ENCODE measurements around the gene TRIM17. TPM values are rescaled to one million over a fixed set of nuclear protein-coding genes. Genes with fewer than 3 reads are reported as not detected.

Gene TRIM17
- total RNA-seq, 1 experiment from 2014 or later = 0.54 TPM

DNA sequence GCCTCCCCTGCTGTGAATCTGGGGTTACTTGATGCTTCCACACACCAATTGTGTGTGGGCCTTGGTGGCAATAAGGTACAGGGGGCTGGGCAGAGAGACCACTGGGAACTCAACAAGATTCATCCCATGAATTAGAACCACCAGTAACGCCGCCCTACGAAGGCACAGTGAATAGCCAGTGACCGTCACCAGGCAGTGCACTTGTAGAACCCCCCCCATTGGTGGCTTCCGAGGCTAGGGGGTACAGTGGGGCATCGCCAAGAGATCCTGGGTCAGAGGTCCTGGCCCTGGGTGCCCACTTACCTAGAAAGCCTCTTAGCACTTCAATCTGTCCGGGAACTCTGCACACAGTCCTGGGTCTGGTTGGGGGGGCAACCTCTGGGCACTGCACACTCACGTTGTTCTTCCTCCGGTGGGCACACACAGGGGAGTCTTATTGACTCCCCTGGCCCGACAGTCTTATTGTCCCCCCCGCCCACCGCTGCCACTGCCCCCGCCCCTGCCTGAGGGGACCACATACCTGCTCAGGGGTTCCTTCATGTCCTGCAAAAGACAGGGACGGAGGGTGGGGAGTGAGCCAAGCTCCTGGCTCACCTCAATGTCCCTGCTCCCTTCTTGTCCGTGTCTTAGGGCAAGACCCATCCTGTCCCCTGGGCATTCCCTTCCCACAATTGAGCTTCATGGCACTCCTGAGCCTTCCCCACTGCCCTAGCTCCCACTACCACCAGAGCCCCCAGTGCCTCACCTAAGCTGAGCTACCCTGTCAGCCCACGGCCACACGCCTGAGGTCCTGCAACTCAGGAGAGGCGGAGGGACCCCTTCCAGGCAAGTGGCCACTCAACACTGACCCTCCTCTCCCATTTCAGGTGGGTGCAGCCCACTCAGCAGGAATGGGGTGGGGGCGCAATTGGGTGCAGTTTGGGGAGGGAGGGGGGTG lies 7.5 kb downstream of the TRIM17 start:
- no peak for DNase-seq (ENCODE audit: low spot score)
- Histone ChIP-seq H3K9me3 (ENCODE audit: low read depth, low read length, poor library complexity, severe bottlenecking) (no peaks in the 10 kb centered on the region), H3K4me1 (ENCODE audit: insufficient read depth, low read length, poor library complexity, severe bottlenecking) (peaks cover 9% of the 10 kb centered on the region), H3K36me3 (ENCODE audit: insufficient read depth, low read length, poor library complexity, severe bottlenecking) (no peaks in the 10 kb centered on the region), H3K4me3 (ENCODE audit: low read depth, low read length, poor library complexity, severe bottlenecking) (no peak overlapping the region), H3K27ac (ENCODE audit: low read depth, low read length, poor library complexity, severe bottlenecking) (no peak overlapping the region), H3K27me3 (replicated peaks; ENCODE audit: insufficient read depth, low read depth, low read length, poor library complexity) (no peaks in the 10 kb centered on the region)
- POLR2A ChIA-PET (ENCODE audit: low non-redundant PET) = interaction anchor here (0.5 kb wide), 1 partner anchor 16 kb away, joined by 3 read pairs; no protein-coding TSS in a partner anchor
- CTCF ChIA-PET = no interaction called here
- no TSS peak for BruUV-seq (replicated peaks)
- TF ChIP-seq, protein P1, sequence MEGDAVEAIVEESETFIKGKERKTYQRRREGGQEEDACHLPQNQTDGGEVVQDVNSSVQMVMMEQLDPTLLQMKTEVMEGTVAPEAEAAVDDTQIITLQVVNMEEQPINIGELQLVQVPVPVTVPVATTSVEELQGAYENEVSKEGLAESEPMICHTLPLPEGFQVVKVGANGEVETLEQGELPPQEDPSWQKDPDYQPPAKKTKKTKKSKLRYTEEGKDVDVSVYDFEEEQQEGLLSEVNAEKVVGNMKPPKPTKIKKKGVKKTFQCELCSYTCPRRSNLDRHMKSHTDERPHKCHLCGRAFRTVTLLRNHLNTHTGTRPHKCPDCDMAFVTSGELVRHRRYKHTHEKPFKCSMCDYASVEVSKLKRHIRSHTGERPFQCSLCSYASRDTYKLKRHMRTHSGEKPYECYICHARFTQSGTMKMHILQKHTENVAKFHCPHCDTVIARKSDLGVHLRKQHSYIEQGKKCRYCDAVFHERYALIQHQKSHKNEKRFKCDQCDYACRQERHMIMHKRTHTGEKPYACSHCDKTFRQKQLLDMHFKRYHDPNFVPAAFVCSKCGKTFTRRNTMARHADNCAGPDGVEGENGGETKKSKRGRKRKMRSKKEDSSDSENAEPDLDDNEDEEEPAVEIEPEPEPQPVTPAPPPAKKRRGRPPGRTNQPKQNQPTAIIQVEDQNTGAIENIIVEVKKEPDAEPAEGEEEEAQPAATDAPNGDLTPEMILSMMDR (conservative IDR thresholded peaks at IDR 0.05; ENCODE audit: low read depth, low read length) = no peak
- no peak for TF ChIP-seq EZH2 (IDR thresholded peaks at IDR 0.05; ENCODE audit: borderline replicate concordance, low read depth, low read length, poor library complexity, severe bottlenecking)
- intact Hi-C loops (cut with micrococcal nuclease; ENCODE audit: unreplicated experiment) = no loop called here

DNA sequence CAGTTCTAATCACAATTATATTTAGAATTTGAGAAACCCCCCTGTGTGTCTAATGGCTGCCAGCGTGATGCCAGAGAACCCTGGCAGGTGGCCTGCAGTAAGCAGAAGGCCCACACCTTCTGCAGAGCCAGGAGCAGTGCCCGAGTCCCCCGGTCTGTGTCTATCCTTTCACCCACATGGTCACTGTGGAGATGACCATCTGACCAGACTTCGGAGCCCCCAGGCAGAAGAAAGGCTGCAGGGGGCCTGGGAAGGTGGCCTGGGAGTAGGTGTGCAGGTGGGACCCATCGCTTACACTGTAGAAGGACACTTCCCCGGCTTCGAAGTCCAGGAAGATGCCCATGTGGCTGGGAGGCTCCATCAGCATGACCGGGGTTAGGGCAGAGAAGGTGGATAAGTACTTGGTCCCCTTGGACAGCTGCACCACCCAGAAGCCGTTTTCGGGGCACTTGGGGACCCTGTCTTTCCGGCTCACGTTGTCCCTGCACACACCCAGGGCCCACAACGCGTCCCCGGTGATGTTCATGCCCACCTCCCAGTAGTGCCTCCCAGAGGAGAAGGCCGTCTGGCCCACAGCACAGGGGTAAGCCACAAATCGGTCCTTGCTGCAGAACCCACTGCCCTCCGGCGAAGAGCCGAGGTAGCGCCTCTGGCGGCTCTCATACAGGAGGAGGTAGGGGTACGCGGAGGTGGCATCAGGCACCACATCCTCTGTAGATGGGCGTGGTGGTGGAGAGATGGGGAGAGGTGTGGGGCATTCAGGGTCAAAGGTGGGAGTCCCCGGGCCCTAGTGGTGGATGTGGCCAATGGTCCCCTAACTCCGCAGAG lies 8.4 kb downstream of the TRIM17 start:
- CTCF ChIA-PET = no interaction called here
- DNase-seq (ENCODE audit: low spot score) = no peak
- intact Hi-C loops (cut with micrococcal nuclease; ENCODE audit: unreplicated experiment) = no loop called here
- H3K27ac ChIP-seq (ENCODE audit: low read depth, low read length, poor library complexity, severe bottlenecking) = no peak overlapping the region
- H3K36me3 ChIP-seq (ENCODE audit: insufficient read depth, low read length, poor library complexity, severe bottlenecking) = peaks cover 4% of the 10 kb centered on the region
- no peaks in the 10 kb centered on the region for H3K9me3 ChIP-seq (ENCODE audit: low read depth, low read length, poor library complexity, severe bottlenecking)
- H3K4me1 ChIP-seq (ENCODE audit: insufficient read depth, low read length, poor library complexity, severe bottlenecking) = peaks cover 9% of the 10 kb centered on the region
- BruUV-seq (replicated peaks) = no TSS peak
- H3K4me3 ChIP-seq (ENCODE audit: low read depth, low read length, poor library complexity, severe bottlenecking) = peak overlapping the region; percentile 100
- H3K27me3 ChIP-seq (replicated peaks; ENCODE audit: insufficient read depth, low read depth, low read length, poor library complexity) = no peaks in the 10 kb centered on the region
- TF ChIP-seq EZH2 (IDR thresholded peaks at IDR 0.05; ENCODE audit: borderline replicate concordance, low read depth, low read length, poor library complexity, severe bottlenecking) = no peak
- TF ChIP-seq, protein P1 (conservative IDR thresholded peaks at IDR 0.05; ENCODE audit: low read depth, low read length) = no peak
- POLR2A ChIA-PET (ENCODE audit: low non-redundant PET) = interaction anchor here (0.5 kb wide), 1 partner anchor 15 kb away, joined by 3 read pairs; no protein-coding TSS in a partner anchor
